ENCODE measurements around the gene SLC36A1. TPM values are rescaled to one million over a fixed set of nuclear protein-coding genes. Genes with fewer than 3 reads are reported as not detected.

The SLC36A1 gene
- total RNA-seq, 1 donor from 2014 or later = 14.2 TPM

DNA sequence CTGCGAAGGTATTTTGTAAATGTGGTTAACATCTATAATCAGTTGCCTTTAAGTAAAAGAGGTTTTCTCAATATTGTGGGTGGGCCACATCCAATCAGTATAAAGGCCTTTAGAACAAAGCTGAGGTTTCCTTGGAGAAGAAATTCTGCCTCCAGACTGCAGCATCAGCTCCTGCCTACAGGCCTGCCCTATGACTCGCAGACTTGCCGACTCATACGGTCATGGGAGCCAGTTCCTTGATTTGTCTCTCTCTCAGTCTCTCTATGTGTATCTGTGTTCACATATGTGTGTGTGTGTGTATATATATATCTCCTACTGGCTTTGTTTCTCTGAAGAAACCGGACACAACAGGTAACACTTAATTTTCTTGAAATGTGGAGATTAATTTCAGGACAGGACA is 45.3 kb downstream of the SLC36A1 start:
- DNase-seq (ENCODE audit: low spot score, unreplicated experiment) = no peak
- no peak for TF ChIP-seq CTCF (IDR thresholded peaks at IDR 0.05; ENCODE audit: unreplicated experiment)
- peaks cover 9% of the 10 kb centered on the region for H3K9me3 Mint-ChIP-seq (ENCODE audit: low read depth)
- H3K4me3 Mint-ChIP-seq (ENCODE audit: low read depth) = no peak overlapping the region
- H3K36me3 Mint-ChIP-seq (ENCODE audit: insufficient read depth) = peaks cover 6% of the 10 kb centered on the region
- no peak overlapping the region for H3K27ac Mint-ChIP-seq
- peaks cover 4% of the 10 kb centered on the region for H3K4me1 Mint-ChIP-seq (ENCODE audit: low read depth)
- H3K27me3 Mint-ChIP-seq = no peaks in the 10 kb centered on the region

- Mint-ChIP-seq H3K36me3 (ENCODE audit: insufficient read depth) (peaks cover 3% of the 10 kb centered on the region), H3K27me3 (no peaks in the 10 kb centered on the region), H3K9me3 (ENCODE audit: low read depth) (peaks cover 9% of the 10 kb centered on the region), H3K27ac (no peak overlapping the region), H3K4me3 (ENCODE audit: low read depth) (no peak overlapping the region), H3K4me1 (ENCODE audit: low read depth) (peaks cover 4% of the 10 kb centered on the region)
- TF ChIP-seq CTCF (IDR thresholded peaks at IDR 0.05; ENCODE audit: unreplicated experiment) = no peak
- no peak for DNase-seq (ENCODE audit: low spot score, unreplicated experiment)
These were observed 46.3 kb downstream of the SLC36A1 start for GRCh38 chr5:151493665-151494064.

- peaks cover 3% of the 10 kb centered on the region for H3K36me3 Mint-ChIP-seq (ENCODE audit: insufficient read depth)
- no peak for TF ChIP-seq CTCF (IDR thresholded peaks at IDR 0.05; ENCODE audit: unreplicated experiment)
- H3K9me3 Mint-ChIP-seq (ENCODE audit: low read depth) = peaks cover 9% of the 10 kb centered on the region
- H3K4me3 Mint-ChIP-seq (ENCODE audit: low read depth) = no peak overlapping the region
- peaks cover 4% of the 10 kb centered on the region for H3K4me1 Mint-ChIP-seq (ENCODE audit: low read depth)
- no peaks in the 10 kb centered on the region for H3K27me3 Mint-ChIP-seq
- H3K27ac Mint-ChIP-seq = no peak overlapping the region
- no peak for DNase-seq (ENCODE audit: low spot score, unreplicated experiment)
These were observed 47.9 kb downstream of the SLC36A1 start for GRCh38 chr5:151495320-151495719.

GRCh38 chr5:151496041-151496484 is 48.7 kb downstream of the SLC36A1 start:
- H3K9me3 Mint-ChIP-seq (ENCODE audit: low read depth) = peaks cover 9% of the 10 kb centered on the region
- no peak for DNase-seq (ENCODE audit: low spot score, unreplicated experiment)
- H3K4me3 Mint-ChIP-seq (ENCODE audit: low read depth) = no peak overlapping the region
- H3K27me3 Mint-ChIP-seq = no peaks in the 10 kb centered on the region
- H3K4me1 Mint-ChIP-seq (ENCODE audit: low read depth) = peaks cover 4% of the 10 kb centered on the region
- no peak for TF ChIP-seq CTCF (IDR thresholded peaks at IDR 0.05; ENCODE audit: unreplicated experiment)
- H3K27ac Mint-ChIP-seq = no peak overlapping the region
- peaks cover 3% of the 10 kb centered on the region for H3K36me3 Mint-ChIP-seq (ENCODE audit: insufficient read depth)

DNA sequence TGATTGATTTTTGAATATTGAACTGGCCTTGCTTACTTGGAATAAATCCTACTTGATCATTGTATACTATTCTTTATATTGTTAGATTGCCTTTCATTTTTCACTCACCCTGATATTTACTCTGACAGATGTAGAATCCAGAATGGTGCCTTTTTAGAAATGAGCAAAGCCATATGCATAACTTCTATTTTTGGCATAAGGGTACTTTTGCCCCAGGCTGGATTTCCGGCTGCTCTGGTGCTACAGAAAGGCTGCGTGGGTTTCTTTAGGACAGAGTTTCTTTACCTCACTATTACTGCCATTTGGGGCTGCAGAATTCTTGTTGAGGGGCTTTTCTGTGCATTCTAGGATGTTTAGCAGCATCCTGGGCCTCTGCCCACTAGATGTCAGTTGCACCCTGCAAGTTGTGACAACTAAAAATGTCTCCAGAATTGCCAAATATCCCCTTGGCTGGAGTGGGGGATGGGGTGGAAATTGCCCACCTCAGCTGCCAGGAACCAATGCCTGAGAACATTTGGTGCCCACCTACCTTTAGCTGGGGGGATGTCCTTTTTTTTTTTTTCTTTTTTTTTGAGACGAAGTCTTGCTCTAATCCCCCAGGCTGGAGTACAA is 50.1 kb downstream of the SLC36A1 start:
- H3K4me3 Mint-ChIP-seq (ENCODE audit: low read depth) = no peak overlapping the region
- peaks cover 3% of the 10 kb centered on the region for H3K36me3 Mint-ChIP-seq (ENCODE audit: insufficient read depth)
- TF ChIP-seq CTCF (IDR thresholded peaks at IDR 0.05; ENCODE audit: unreplicated experiment) = no peak
- H3K27me3 Mint-ChIP-seq = no peaks in the 10 kb centered on the region
- DNase-seq (ENCODE audit: low spot score, unreplicated experiment) = no peak
- H3K4me1 Mint-ChIP-seq (ENCODE audit: low read depth) = peaks cover 4% of the 10 kb centered on the region
- H3K27ac Mint-ChIP-seq = no peak overlapping the region
- H3K9me3 Mint-ChIP-seq (ENCODE audit: low read depth) = peaks cover 9% of the 10 kb centered on the region

All from progenitor cell of endocrine pancreas (in vitro differentiated cells).